SK-N-SH treated with all-trans-retinoic acid at 6 μM for 48 hours (cell line): ENCODE data around the gene IFNGR1.

Source experiments
- CSDC2 ChIP-seq: fragments of 250-450 bp; sonication (Bioruptor Pico); IDR thresholded peaks from 2 replicates; pipeline ENCODE4 v1.5.0; 2020; ENCODE audit warnings: mild to moderate bottlenecking, moderate library complexity
- POU6F1 ChIP-seq: fragments of 250-450 bp; sonication (Bioruptor Pico); IDR thresholded peaks from 2 replicates; pipeline ENCODE4 v1.8.0; 2021; ENCODE audit warnings: low read depth, mild to moderate bottlenecking, moderate library complexity, borderline replicate concordance
- RARB ChIP-seq: fragments of 250-450 bp; sonication (Bioruptor Pico); IDR thresholded peaks from 2 replicates; pipeline ENCODE4 v1.8.0; 2021; ENCODE audit warnings: mild to moderate bottlenecking, moderate library complexity
- SNAI2 ChIP-seq: fragments of 250-450 bp; sonication (Bioruptor Pico); IDR thresholded peaks from 2 replicates; pipeline ENCODE4 v1.5.0; 2020; ENCODE audit warnings: mild to moderate bottlenecking, moderate library complexity
- ZFP30 ChIP-seq: fragments of 450-650 bp; formaldehyde crosslinking; IDR thresholded peaks from 2 replicates; pipeline ENCODE4 v1.5.0; 2022; ENCODE audit warnings: mild to moderate bottlenecking, moderate library complexity

- TF ChIP-seq ZFP30 (CRISPR knock-in tag) (no peak), SNAI2 (CRISPR knock-in tag) (no peak), RARB (no peak), CSDC2 (CRISPR knock-in tag) (no peak), POU6F1 (CRISPR knock-in tag) (no peak)
Measured at GRCh38 chr6:137210903-137211302, 8.3 kb downstream of the IFNGR1 start.
